ENCODE measurements around the gene MPDU1. TPM values are rescaled to one million over a fixed set of nuclear protein-coding genes. Genes with fewer than 3 reads are reported as not detected.

The MPDU1 gene
- total and polyA plus RNA-seq, 2 of the 13 experiments (the other 11 are each of a cell fraction or from before 2014, with no cell fraction given): 112 to 167 TPM

GRCh38 chr17:7573324-7574080, 10.2 kb upstream of the MPDU1 start (continued):
- TF ChIP-seq ARID3A (IDR thresholded peaks at IDR 0.05; ENCODE audit: low read depth, low read length): no peak
- TF ChIP-seq ZNF672 (CRISPR knock-in tag; IDR thresholded peaks at IDR 0.05): no peak
- no peak for TF ChIP-seq ETV6 (CRISPR knock-in tag; conservative IDR thresholded peaks at IDR 0.05)
- TF ChIP-seq HNF4A (CRISPR knock-in tag; IDR thresholded peaks at IDR 0.05): peak; percentile 27; the same call in 1 of the 2 replicates
- TF ChIP-seq ZBTB38 (CRISPR knock-in tag; IDR thresholded peaks at IDR 0.05): peak; percentile 75
- no peak for TF ChIP-seq PBX3 (CRISPR knock-in tag; IDR thresholded peaks at IDR 0.05; ENCODE audit: borderline replicate concordance)
- no peak; the same call in 1 of the 2 replicates for TF ChIP-seq ZBTB44 (CRISPR knock-in tag; IDR thresholded peaks at IDR 0.05)
- TF ChIP-seq JDP2 (CRISPR knock-in tag; IDR thresholded peaks at IDR 0.05; ENCODE audit: borderline replicate concordance): no peak
- TF ChIP-seq HNF1A (IDR thresholded peaks at IDR 0.05; ENCODE audit: low read depth): no peak
- TF ChIP-seq HNF1A (CRISPR knock-in tag; IDR thresholded peaks at IDR 0.05; ENCODE audit: borderline replicate concordance): no peak
- no peak for TF ChIP-seq FOXP1 (IDR thresholded peaks at IDR 0.05)
- peak; percentile 38; the same call in 1 of the 2 replicates for TF ChIP-seq FOXP1 (CRISPR knock-in tag; IDR thresholded peaks at IDR 0.05)
- TF ChIP-seq ZSCAN29 (CRISPR knock-in tag; conservative IDR thresholded peaks at IDR 0.05): 0 out of 2 replicates have a peak, but pooled peaks have one; percentile 7
- TF ChIP-seq ZNF543 (CRISPR knock-in tag; IDR thresholded peaks at IDR 0.05): 0 out of 2 replicates have a peak, but pooled peaks have one; percentile 10
- TF ChIP-seq NFKBIZ (CRISPR knock-in tag; IDR thresholded peaks at IDR 0.05): no peak; the same call in 1 of the 2 replicates
- no peak for TF ChIP-seq ZNF337 (CRISPR knock-in tag; IDR thresholded peaks at IDR 0.05; ENCODE audit: borderline replicate concordance, low read depth)
- peak; percentile 78; the same call in 1 of the 2 replicates for TF ChIP-seq ZNF788 (CRISPR knock-in tag; IDR thresholded peaks at IDR 0.05; ENCODE audit: borderline replicate concordance)
- no peak for TF ChIP-seq PRPF4 (IDR thresholded peaks at IDR 0.05; ENCODE audit: low read depth, low read length, poor library complexity, severe bottlenecking)
- no peak for TF ChIP-seq TP53 (CRISPR knock-in tag; conservative IDR thresholded peaks at IDR 0.05)
- TF ChIP-seq ZNF224 (CRISPR knock-in tag; IDR thresholded peaks at IDR 0.05): no peak
- TF ChIP-seq SMARCC2 (IDR thresholded peaks at IDR 0.05): no peak
- no peak for TF ChIP-seq SCMH1 (CRISPR knock-in tag; IDR thresholded peaks at IDR 0.05; ENCODE audit: borderline replicate concordance)

All from HepG2 (cell line).